Effector memory CD4-positive, alpha-beta T cell (primary cell): ENCODE results near the gene TMA7.
A peak's percentile ranks its signal among the peaks of the same experiment; 100 is the strongest.

Source experiments
- DNase-seq, 3 donors: peaks; one replicate each; pipeline ENCODE4 v3.0.0-alpha.2; 2020
- H3K27ac ChIP-seq: 2 replicates; pipeline ENCODE4 v1.7.0; 2013; ENCODE audit warnings: mild to moderate bottlenecking, low read length, moderate library complexity; ENCODE audit not compliant: insufficient read depth, poor library complexity, severe bottlenecking
- H3K27me3 ChIP-seq: replicated peaks from 2 replicates; pipeline ENCODE4 v1.7.0; 2013; ENCODE audit warnings: mild to moderate bottlenecking, low read length; ENCODE audit not compliant: insufficient read depth, control insufficient read depth, poor library complexity, severe bottlenecking
- H3K36me3 ChIP-seq: 2 replicates; pipeline ENCODE4 v1.7.0; 2013; ENCODE audit warnings: mild to moderate bottlenecking, low read length, moderate library complexity; ENCODE audit not compliant: control insufficient read depth, insufficient read depth
- H3K4me1 ChIP-seq: 2 replicates; pipeline ENCODE4 v1.7.0; 2013; ENCODE audit warnings: low read length, mild to moderate bottlenecking; ENCODE audit not compliant: control insufficient read depth, insufficient read depth, poor library complexity, severe bottlenecking
- H3K4me3 ChIP-seq: 2 replicates; pipeline ENCODE4 v1.7.0; 2013; ENCODE audit warnings: low read length, low read depth, mild to moderate bottlenecking; ENCODE audit not compliant: insufficient read depth, poor library complexity, severe bottlenecking
- H3K9me3 ChIP-seq: 2 replicates; pipeline ENCODE4 v1.7.0; 2013; ENCODE audit warnings: mild to moderate bottlenecking, low read length, moderate library complexity; ENCODE audit not compliant: control insufficient read depth

Gene TMA7

DNA sequence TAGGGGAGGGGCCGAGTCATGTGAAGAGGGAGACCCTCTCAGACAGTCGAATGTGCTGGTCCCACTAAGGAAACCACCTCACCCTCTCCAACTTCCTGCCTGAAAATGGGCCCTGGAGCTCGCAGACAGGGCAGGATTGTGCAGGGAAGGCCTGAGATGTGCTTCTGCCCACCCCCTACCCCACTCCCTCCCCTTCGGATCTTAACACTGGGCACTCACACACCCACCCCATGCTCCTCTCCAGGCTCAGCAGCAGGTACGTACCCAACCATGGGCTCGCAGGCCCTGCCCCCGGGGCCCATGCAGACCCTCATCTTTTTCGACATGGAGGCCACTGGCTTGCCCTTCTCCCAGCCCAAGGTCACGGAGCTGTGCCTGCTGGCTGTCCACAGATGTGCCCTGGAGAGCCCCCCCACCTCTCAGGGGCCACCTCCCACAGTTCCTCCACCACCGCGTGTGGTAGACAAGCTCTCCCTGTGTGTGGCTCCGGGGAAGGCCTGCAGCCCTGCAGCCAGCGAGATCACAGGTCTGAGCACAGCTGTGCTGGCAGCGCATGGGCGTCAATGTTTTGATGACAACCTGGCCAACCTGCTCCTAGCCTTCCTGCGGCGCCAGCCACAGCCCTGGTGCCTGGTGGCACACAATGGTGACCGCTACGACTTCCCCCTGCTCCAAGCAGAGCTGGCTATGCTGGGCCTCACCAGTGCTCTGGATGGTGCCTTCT, 26.5 kb downstream of the TMA7 start:
- Histone ChIP-seq H3K4me1 (peaks cover 54% of the 10 kb centered on the region), H3K36me3 (peaks cover 36% of the 10 kb centered on the region)
- peak in 2 of 3 donors; percentile 9 to 12 for DNase-seq

GRCh38 chr3:48467110-48467454, 27.0 kb downstream of the TMA7 start:
- peaks cover 36% of the 10 kb centered on the region for H3K36me3 ChIP-seq
- peak overlapping the region; percentile 68 for H3K4me3 ChIP-seq
- H3K4me1 ChIP-seq: peaks cover 59% of the 10 kb centered on the region
- H3K27me3 ChIP-seq: no peaks in the 10 kb centered on the region
- DNase-seq: no peak
- peak overlapping the region; percentile 93 for H3K27ac ChIP-seq
- no peaks in the 10 kb centered on the region for H3K9me3 ChIP-seq

More for the DNA sequence above, 26.5 kb downstream of the TMA7 start:
- peak overlapping the region; percentile 93 for H3K27ac ChIP-seq
- H3K27me3 ChIP-seq: no peaks in the 10 kb centered on the region
- H3K9me3 ChIP-seq: no peaks in the 10 kb centered on the region
- peak overlapping the region; percentile 68 for H3K4me3 ChIP-seq

DNA sequence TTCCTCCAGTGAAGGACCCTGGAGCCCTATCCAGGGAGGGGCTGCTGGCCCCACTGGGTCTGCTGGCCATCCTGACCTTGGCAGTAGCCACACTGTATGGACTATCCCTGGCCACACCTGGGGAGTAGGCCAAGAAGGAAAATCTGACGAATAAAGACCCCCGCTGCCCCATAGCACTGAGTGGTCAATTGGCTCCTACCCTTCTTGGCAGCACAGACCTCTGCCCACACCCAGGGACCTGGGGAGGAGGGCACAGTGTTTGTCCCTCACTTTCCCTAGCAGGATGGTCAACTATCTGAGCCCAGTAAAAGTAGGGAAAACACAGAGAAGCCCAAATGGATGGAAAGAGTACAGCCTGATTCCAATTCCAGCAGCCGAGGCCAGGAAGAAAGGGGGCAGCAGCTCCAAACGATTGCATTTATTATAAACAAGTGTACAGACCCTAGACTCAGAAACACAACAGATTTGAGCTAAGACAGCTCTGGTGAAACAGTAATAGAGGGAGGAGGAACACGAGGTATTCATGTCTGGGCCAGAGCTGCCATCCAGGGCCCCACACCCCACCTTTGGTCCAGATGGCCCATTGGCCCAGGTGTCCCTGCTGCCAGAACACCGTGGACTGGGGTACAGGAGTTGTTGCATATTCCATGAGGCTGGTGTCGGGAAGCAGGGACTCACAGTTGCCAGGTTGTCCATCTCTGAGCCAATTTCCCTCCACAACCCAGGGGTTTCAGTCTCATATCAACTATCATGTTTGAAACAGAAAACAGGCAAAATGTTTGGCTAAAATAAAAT, 27.6 kb downstream of the TMA7 start:
- H3K9me3 ChIP-seq: no peaks in the 10 kb centered on the region
- peak overlapping the region; percentile 68 for H3K4me3 ChIP-seq
- H3K4me1 ChIP-seq: peaks cover 64% of the 10 kb centered on the region
- peak overlapping the region; percentile 93 for H3K27ac ChIP-seq
- no peaks in the 10 kb centered on the region for H3K27me3 ChIP-seq
- no peak for DNase-seq
- peaks cover 36% of the 10 kb centered on the region for H3K36me3 ChIP-seq

DNA sequence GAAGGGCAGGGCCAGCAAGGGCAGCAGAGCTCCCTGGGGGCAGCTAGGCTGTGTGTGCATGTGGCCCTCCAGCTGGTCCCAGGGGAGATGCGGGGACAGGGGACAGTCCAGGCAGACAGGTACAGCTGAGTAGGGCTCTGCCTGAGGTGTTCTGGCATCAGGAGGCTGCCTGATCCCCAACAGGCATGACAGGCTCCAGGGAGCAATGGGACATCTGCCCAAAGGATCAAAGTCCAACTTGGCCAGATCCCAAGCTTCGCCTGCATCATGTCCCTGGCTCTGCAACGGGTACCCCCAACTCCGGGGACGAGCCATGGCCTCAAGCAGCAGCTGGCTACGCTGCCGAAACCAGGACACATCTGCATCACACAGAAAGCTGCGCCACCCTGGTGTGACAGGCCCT, 28.3 kb downstream of the TMA7 start:
- H3K9me3 ChIP-seq: no peaks in the 10 kb centered on the region
- H3K4me3 ChIP-seq: no peak overlapping the region
- peak overlapping the region; percentile 93 for H3K27ac ChIP-seq
- H3K36me3 ChIP-seq: peaks cover 36% of the 10 kb centered on the region
- H3K4me1 ChIP-seq: peaks cover 69% of the 10 kb centered on the region
- no peak for DNase-seq
- H3K27me3 ChIP-seq: no peaks in the 10 kb centered on the region

DNA sequence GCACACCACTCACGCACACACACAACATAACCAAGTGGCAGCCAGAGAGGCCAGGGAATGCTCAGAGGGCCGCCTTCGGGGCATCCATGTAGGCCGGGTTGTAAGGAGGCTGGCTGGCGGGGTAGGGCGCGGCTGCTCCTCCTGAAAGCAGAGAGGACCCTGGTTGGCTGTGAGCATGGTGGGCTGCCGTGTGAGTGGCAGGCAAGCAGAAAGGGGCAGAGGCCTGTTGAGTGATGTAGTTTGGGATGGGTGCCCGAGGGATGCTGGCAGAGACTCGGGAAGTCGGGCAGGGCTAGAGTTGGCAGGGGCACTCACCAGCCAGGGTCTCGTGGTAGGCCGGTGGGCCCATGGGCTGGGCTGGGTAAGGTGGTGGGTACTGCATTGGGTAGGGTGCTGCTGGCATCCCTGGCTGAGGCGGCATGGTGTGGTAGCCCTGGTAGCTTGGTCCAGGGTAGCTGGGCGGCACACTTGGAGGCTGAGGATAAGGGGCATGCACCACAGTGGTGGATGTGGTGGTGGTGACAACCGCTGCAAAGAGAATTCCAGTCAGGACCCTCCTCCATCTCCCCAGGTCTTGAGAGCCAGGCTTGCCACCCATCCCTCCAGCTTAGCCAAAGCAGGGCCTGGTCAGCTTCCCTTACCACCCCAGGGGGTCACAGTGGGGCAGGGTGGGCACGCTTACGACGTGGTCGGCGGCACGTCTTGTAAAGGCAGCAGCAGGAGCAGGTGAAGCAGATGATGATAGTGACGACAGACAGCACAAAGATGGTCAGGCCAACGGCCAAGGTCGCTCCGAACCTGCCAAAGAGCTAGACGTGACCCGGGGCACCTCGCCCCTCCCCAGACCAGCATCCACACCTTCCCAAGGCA, 29.2 kb downstream of the TMA7 start:
- Histone ChIP-seq H3K9me3 (no peaks in the 10 kb centered on the region), H3K4me1 (peaks cover 71% of the 10 kb centered on the region), H3K4me3 (no peak overlapping the region), H3K27ac (peak overlapping the region; percentile 93), H3K27me3 (no peaks in the 10 kb centered on the region), H3K36me3 (peaks cover 28% of the 10 kb centered on the region)
- no peak for DNase-seq

- H3K27me3 ChIP-seq: no peaks in the 10 kb centered on the region
- H3K27ac ChIP-seq: peak overlapping the region; percentile 40
- no peaks in the 10 kb centered on the region for H3K9me3 ChIP-seq
- no peak overlapping the region for H3K4me3 ChIP-seq
- H3K4me1 ChIP-seq: peaks cover 75% of the 10 kb centered on the region
- no peak for DNase-seq
- H3K36me3 ChIP-seq: peaks cover 28% of the 10 kb centered on the region
These were observed 30.2 kb downstream of the TMA7 start for GRCh38 chr3:48470286-48470685.

- Histone ChIP-seq H3K27ac (peak overlapping the region; percentile 94), H3K9me3 (no peaks in the 10 kb centered on the region), H3K4me3 (peak overlapping the region; percentile 52), H3K4me1 (peaks cover 65% of the 10 kb centered on the region), H3K27me3 (no peaks in the 10 kb centered on the region), H3K36me3 (peaks cover 25% of the 10 kb centered on the region)
- DNase-seq: no peak
These were observed 32.5 kb downstream of the TMA7 start for GRCh38 chr3:48472673-48472922.

DNA sequence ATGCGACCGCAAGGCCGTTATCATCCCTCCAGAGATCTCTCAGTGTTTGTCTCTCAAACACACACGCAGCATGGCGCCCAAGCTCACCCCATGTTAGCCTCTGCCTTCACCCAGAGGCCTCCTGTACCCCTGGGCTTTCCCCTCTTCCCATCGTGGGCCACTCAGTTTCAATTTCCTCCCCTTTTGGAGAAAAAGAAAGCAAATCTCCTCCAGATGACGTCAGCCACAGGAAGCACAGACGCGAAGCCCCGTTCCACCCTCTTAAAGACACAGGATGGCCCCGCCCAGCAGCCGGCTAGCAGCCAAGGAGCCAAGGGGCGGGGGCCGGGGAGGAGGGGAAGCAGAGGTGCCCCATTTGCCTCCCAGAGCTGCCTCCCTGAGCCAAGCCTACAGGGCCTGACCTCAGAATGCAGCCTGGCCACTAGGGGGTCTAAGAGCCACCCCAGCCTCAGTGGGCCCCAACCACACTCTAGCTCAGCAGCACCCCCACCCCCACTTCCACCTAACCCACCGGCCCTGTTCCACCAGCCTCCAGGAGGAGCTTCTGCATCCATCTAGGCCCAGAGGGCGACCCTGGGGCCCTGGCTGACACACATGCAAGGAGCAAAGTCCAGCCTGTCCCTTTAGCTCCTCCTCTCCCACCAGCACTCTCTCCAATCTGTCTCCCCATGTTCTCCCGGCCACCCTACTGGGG, 33.0 kb downstream of the TMA7 start:
- Histone ChIP-seq H3K9me3 (no peaks in the 10 kb centered on the region), H3K4me1 (peaks cover 65% of the 10 kb centered on the region), H3K4me3 (peak overlapping the region; percentile 52), H3K27ac (peak overlapping the region; percentile 94), H3K36me3 (peaks cover 21% of the 10 kb centered on the region), H3K27me3 (no peaks in the 10 kb centered on the region)
- peak; percentile 90 to 93 (median 90) for DNase-seq

DNA sequence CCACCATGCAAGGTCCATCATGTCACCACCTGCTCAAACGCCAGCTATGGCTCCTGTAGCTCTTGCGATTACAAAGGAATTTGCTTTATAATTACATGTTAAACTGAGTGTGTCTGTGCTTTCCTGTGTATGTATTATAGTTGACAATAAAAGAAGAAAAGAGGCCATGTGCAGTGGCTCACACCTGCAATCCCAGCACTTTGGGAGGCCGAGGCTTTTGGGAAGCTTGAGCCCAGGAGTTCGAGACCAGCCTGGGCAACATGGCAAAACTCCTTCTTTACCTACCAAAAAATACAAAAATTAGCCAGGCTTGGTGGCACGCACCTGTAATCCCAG, 33.5 kb downstream of the TMA7 start:
- no peak for DNase-seq
- Histone ChIP-seq H3K27ac (peak overlapping the region; percentile 94), H3K9me3 (no peaks in the 10 kb centered on the region), H3K4me1 (peaks cover 65% of the 10 kb centered on the region), H3K27me3 (no peaks in the 10 kb centered on the region), H3K36me3 (peaks cover 15% of the 10 kb centered on the region), H3K4me3 (no peak overlapping the region)
